GM12878 (cell line): ENCODE data around the gene TFAP2B. TPM values are rescaled to one million over a fixed set of nuclear protein-coding genes. Genes with fewer than 3 reads are reported as not detected.

Experiments used
- ATAC-seq: fragments of 200-7000 bp; cut with Tn5 transposase; 3 replicates; pipeline ENCODE4 v1.9.1; 2020; ENCODE audit warnings: mild to moderate bottlenecking, moderate library complexity
- BruUV-seq: library from RNA; stranded (reverse); fragments of 400-500 nt; replicated peaks from 2 replicates; lab custom pipeline; 2021; lab: Mats Ljungman, UMichigan
- CTCF ChIA-PET: fragments of 300-600 bp; sonication (Branson Sonifier 250); formaldehyde crosslinking; extraction: SDS; loops from one replicate; lab custom pipeline; 2021; ENCODE audit warnings: inconsistent platforms; lab: Yijun Ruan, JAX
- POLR2A ChIA-PET: fragments of 350-600 bp; formaldehyde crosslinking; extraction: SDS; loops from one replicate; lab custom pipeline; 2021; ENCODE audit warnings: inconsistent platforms; lab: Charles Lee
- RAD21 ChIA-PET: fragments of 300-600 bp; sonication (Branson Sonifier 250); formaldehyde crosslinking; loops from one replicate; lab custom pipeline; 2023; ENCODE audit warnings: antibody characterized with exemption; ENCODE audit not compliant: unreplicated experiment; lab: Charles Lee
- SMC1A ChIA-PET: fragments of 300-600 bp; sonication (Branson Sonifier 250); formaldehyde crosslinking; loops from one replicate; lab custom pipeline; 2023; ENCODE audit not compliant: unreplicated experiment, uncharacterized antibody; lab: Charles Lee
- DNase-seq: peaks from one replicate; pipeline ENCODE4 v3.0.0-alpha.2; 2011; ENCODE audit warnings: low read depth, low spot score
- FAIRE-seq: peaks from 3 replicates; lab custom pipeline; 2011; peaks lifted over from hg19 to GRCh38; lab: Jason Lieb, UNC
- H2AFZ ChIP-seq: 2 replicates; pipeline ENCODE4 v1.6.0; 2011; ENCODE audit warnings: low read depth, low read length, control low read depth; ENCODE audit not compliant: control insufficient read depth
- H3K27ac ChIP-seq: 2 replicates; pipeline ENCODE4 v1.5.1; 2011; ENCODE audit warnings: control low read depth; ENCODE audit not compliant: control insufficient read depth, insufficient read depth
- H3K27me3 ChIP-seq, 2 experiments: replicated peaks in 1 of 2; 2 replicates each; pipeline versions ENCODE4 v1.6.0 to v1.6.1; 2011; ENCODE audit warnings: low read length in 1 of 2; ENCODE audit not compliant: control insufficient read depth in 2 of 2, insufficient read depth in 2 of 2
- H3K36me3 ChIP-seq, 2 experiments: 2 replicates each; pipeline ENCODE4 v1.5.1; 2011; ENCODE audit warnings: low read length in 1 of 2; ENCODE audit not compliant: control insufficient read depth in 2 of 2, insufficient read depth in 2 of 2
- H3K4me1 ChIP-seq: 2 replicates; pipeline ENCODE4 v1.6.1; 2011; ENCODE audit warnings: mild to moderate bottlenecking, low read length, moderate library complexity, mixed read lengths; ENCODE audit not compliant: control insufficient read depth, insufficient read depth
- H3K4me2 ChIP-seq: 2 replicates; pipeline ENCODE4 v1.6.0; 2011; ENCODE audit warnings: control low read depth; ENCODE audit not compliant: control insufficient read depth, insufficient read depth
- H3K4me3 ChIP-seq: fragments of 200-600 bp; sonication (generic); 2 replicates; pipeline ENCODE4 v1.5.1; 2016
- H3K79me2 ChIP-seq: 2 replicates; pipeline ENCODE4 v1.6.0; 2011; ENCODE audit warnings: low read length; ENCODE audit not compliant: control insufficient read depth, insufficient read depth
- H3K9ac ChIP-seq: 2 replicates; pipeline ENCODE4 v1.8.0; 2011; ENCODE audit warnings: low read length, control low read depth, mixed read lengths; ENCODE audit not compliant: control insufficient read depth, insufficient read depth
- H3K9me3 ChIP-seq: replicated peaks from 3 replicates; pipeline ENCODE4 v1.5.1; 2011; ENCODE audit warnings: mild to moderate bottlenecking, low read length; ENCODE audit not compliant: control insufficient read depth, insufficient read depth
- H4K20me1 ChIP-seq: 2 replicates; pipeline ENCODE4 v1.6.0; 2011; ENCODE audit not compliant: control insufficient read depth, insufficient read depth
- BACH1 ChIP-seq: fragments of 450-650 bp; IDR thresholded peaks from 2 replicates; pipeline ENCODE4 v1.6.1; 2017; ENCODE audit warnings: mild to moderate bottlenecking, borderline replicate concordance
- KLF5 ChIP-seq: fragments of 450-650 bp; IDR thresholded peaks from 2 replicates; pipeline ENCODE4 v1.6.1; 2014; ENCODE audit warnings: mild to moderate bottlenecking; ENCODE audit not compliant: partially characterized antibody
- PAX5 ChIP-seq: IDR thresholded peaks from 2 replicates; pipeline ENCODE4 v1.6.1; 2011; ENCODE audit warnings: low read depth, low read length, borderline replicate concordance
- WGBS: methylation state at CpG from one replicate; pipeline ENCODE4 v1.1.6; 2016; ENCODE audit warnings: low lambda C conversion rate; ENCODE audit not compliant: insufficient replicate concordance, insufficient coverage; ENCODE audit errors: missing lambda C conversion rate; 5-methylcytosine and 5-hydroxymethylcytosine counted together
- in situ Hi-C: fragments of 300-500 bp; cut with MboI; formaldehyde crosslinking; loops from 9 replicates; pipeline ENCODE4 v1.14.3; 2018; ENCODE audit warnings: mixed read lengths
- intact Hi-C: fragments of 100-400 bp; cut with micrococcal nuclease; formaldehyde crosslinking; loops from one replicate; pipeline ENCODE4 v1.14.2; 2022; ENCODE audit not compliant: unreplicated experiment
- polyA plus RNA-seq, 11 experiments: library from polyadenylated mRNA; depleted of rRNA in 4 of 11; unstranded in 6 of 11; stranded (reverse) in 5 of 11; fragments of >200 nt; fragmentation: Nextera tagmentation in 4 of 11; fragmentation: Illumina TruSeq in 1 of 11; extraction: Ambion mirVana in 4 of 11; extraction: Trizol in 1 of 11; gene quantifications; 1 replicate in 1 of 11; 2 replicates in 10 of 11; pipeline versions ENCODE4 v1.2.1 to v1.2.3, GENCODE V29; 2011 to 2016; ENCODE audit warnings: inconsistent platforms in 2 of 11, missing spikeins in 2 of 11, low read depth in 1 of 11
- total RNA-seq, 4 experiments: library from RNA; depleted of rRNA in 3 of 4; stranded (reverse); fragments of >200 nt in 3 of 4; fragmentation: Illumina TruSeq in 1 of 4; extraction: Trizol in 1 of 4; gene quantifications; 2 replicates each; pipeline versions ENCODE4 v1.2.1 to v1.2.3, GENCODE V29; 2013 to 2021
- TF ChIP-seq, protein P1 (sequence below): fragments of 450-650 bp; formaldehyde crosslinking; IDR thresholded peaks from 2 replicates; pipeline ENCODE4 v1.4.0; 2020; ENCODE audit warnings: mild to moderate bottlenecking, moderate library complexity

The TFAP2B gene
- total and polyA plus RNA-seq, 10 of the 15 experiments (the other 5 are each of a cell fraction or from before 2014, with no cell fraction given): 0.03 to 0.15 (median 0.07) TPM; not detected in 5

DNA sequence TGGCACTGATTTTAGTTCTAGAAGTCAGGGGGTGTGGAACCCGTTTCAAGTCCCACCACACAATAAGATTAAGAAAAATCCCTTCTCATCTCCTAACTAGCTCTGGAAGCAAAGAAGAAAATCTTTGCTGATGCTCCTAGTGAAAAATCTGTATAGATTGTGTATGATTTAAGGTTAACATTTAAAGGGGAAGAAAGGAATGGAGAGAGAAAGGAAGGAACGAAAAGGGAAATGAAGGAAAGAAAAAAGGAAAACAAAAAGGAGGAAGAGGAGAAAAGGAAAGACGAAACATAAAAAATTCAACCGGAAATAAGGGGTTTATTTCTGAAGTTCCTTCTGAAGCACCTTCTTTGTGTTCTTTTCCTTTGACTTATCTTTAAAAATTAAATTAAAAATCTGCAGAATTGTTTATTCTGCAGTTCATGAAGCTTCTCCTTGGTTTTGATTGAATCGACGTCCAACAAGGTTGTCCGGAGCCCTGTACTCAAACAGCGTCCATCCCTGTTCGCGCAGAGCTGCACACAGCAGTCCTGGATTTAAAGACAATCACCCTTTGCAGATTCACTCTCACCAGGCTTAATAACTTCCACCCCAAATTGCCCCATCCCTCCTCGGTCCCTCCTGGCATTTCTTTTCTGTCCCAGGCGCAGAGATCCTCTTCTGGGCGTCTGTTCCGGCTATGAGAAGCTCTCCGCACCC, 1.6 kb upstream of the TFAP2B start:
- peaks cover 4 to 23% of the 10 kb centered on the region in 2 experiments for H3K27me3 ChIP-seq
- WGBS: 44% methylated on average over 15 of the region's 15 CpGs
- TF ChIP-seq, protein P1, sequence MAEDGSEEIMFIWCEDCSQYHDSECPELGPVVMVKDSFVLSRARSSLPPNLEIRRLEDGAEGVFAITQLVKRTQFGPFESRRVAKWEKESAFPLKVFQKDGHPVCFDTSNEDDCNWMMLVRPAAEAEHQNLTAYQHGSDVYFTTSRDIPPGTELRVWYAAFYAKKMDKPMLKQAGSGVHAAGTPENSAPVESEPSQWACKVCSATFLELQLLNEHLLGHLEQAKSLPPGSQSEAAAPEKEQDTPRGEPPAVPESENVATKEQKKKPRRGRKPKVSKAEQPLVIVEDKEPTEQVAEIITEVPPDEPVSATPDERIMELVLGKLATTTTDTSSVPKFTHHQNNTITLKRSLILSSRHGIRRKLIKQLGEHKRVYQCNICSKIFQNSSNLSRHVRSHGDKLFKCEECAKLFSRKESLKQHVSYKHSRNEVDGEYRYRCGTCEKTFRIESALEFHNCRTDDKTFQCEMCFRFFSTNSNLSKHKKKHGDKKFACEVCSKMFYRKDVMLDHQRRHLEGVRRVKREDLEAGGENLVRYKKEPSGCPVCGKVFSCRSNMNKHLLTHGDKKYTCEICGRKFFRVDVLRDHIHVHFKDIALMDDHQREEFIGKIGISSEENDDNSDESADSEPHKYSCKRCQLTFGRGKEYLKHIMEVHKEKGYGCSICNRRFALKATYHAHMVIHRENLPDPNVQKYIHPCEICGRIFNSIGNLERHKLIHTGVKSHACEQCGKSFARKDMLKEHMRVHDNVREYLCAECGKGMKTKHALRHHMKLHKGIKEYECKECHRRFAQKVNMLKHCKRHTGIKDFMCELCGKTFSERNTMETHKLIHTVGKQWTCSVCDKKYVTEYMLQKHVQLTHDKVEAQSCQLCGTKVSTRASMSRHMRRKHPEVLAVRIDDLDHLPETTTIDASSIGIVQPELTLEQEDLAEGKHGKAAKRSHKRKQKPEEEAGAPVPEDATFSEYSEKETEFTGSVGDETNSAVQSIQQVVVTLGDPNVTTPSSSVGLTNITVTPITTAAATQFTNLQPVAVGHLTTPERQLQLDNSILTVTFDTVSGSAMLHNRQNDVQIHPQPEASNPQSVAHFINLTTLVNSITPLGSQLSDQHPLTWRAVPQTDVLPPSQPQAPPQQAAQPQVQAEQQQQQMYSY (CRISPR knock-in tag): no peak
- TF ChIP-seq PAX5 (no peak), KLF5 (no peak), BACH1 (no peak)
- no peaks in the 10 kb centered on the region for H3K79me2 ChIP-seq
- no peak overlapping the region for H3K27ac ChIP-seq
- ChIA-PET RAD21 (interaction anchor here (1.0 kb wide), 1 partner anchor 725 kb away, joined by 3 read pairs; no protein-coding TSS in a partner anchor), POLR2A (no interaction called here), SMC1A (interaction anchor here (1.1 to 2.1 kb wide), 3 partner anchors 13 to 697 kb away, joined by 3 to 8 read pairs (median 3); no protein-coding TSS in a partner anchor), CTCF (interaction anchor here (0.7 to 1.9 kb wide), 8 partner anchors 13 to 1336 kb away, joined by 3 to 11 read pairs (median 6); no protein-coding TSS in a partner anchor)
- no peak overlapping the region for H3K4me2 ChIP-seq
- no TSS peak for BruUV-seq
- no peaks in the 10 kb centered on the region for H3K36me3 ChIP-seq
- in situ Hi-C loops: loop anchor here (10.0 kb wide), 3 partner anchors 538 to 1208 kb away; no protein-coding TSS in a partner anchor
- ATAC-seq (no peak), DNase-seq (no peak), FAIRE-seq (no peak)
- H3K9ac ChIP-seq: no peak overlapping the region
- H3K4me3 ChIP-seq: no peak overlapping the region
- no peaks in the 10 kb centered on the region for H3K9me3 ChIP-seq
- no peaks in the 10 kb centered on the region for H3K4me1 ChIP-seq
- intact Hi-C loops: loop anchor here (1.0 to 5.0 kb wide), 7 partner anchors 640 to 1204 kb away; no protein-coding TSS in a partner anchor
- H2AFZ ChIP-seq: no peak overlapping the region
- H4K20me1 ChIP-seq: no peaks in the 10 kb centered on the region
